Body of pancreas (tissue), 4 donors: Measurements from ENCODE around the gene THBS1. TPM values are rescaled to one million over a fixed set of nuclear protein-coding genes. Genes with fewer than 3 reads are reported as not detected.

ENCODE experiments used
- ATAC-seq: fragments of 150-250 bp; one replicate; pipeline ENCODE4 v1.9.1; 2016
- DNase-seq, 4 donors: peaks; one replicate each; pipeline ENCODE4 v3.0.0-alpha.2; 2019
- H3K27ac ChIP-seq, 4 donors: fragments of 200-600 bp; sonication (generic); 1 replicate in 3 of 4; 2 replicates in 1 of 4; pipeline versions ENCODE4 v1.5.1 to v1.6.1; 2016 to 2019; ENCODE audit warnings: mild to moderate bottlenecking in 1 of 4, mixed read lengths in 1 of 4, moderate library complexity in 1 of 4
- H3K27me3 ChIP-seq, 2 donors: fragments of 200-600 bp; sonication (generic); one replicate each; pipeline ENCODE4 v1.6.0; 2016; ENCODE audit warnings: mild to moderate bottlenecking in 1 of 2
- H3K36me3 ChIP-seq, 2 donors: fragments of 200-600 bp; sonication (generic); replicated peaks in 1 of 2; 2 replicates each; pipeline ENCODE4 v1.5.1; 2016; ENCODE audit warnings: low read depth in 2 of 2; ENCODE audit not compliant: insufficient read depth in 1 of 2
- H3K4me1 ChIP-seq: fragments of 200-600 bp; sonication (generic); one replicate; pipeline ENCODE4 v1.6.0; 2016
- H3K4me3 ChIP-seq, 2 donors: fragments of 200-600 bp; sonication (generic); 1 replicate in 1 of 2; 2 replicates in 1 of 2; pipeline ENCODE4 v1.5.1; 2016 to 2019
- H3K9me3 ChIP-seq, 3 donors: fragments of 200-600 bp; sonication (generic); 1 replicate in 2 of 3; 2 replicates in 1 of 3; pipeline ENCODE4 v1.5.1; 2016
- POLR2A ChIP-seq, 3 donors: fragments of 450-650 bp; IDR thresholded peaks; one replicate each; pipeline ENCODE4 v1.6.1; 2016; ENCODE audit warnings: antibody characterized with exemption in 3 of 3, mild to moderate bottlenecking in 2 of 3
- WGBS, 2 donors: methylation state at CpG; one replicate each; pipeline ENCODE4 v1.1.5; 2017; 5-methylcytosine and 5-hydroxymethylcytosine counted together
- intact Hi-C: fragments of 100-400 bp; cut with DNase I; formaldehyde crosslinking; loops from one replicate; pipeline ENCODE4 v1.15.1; 2023
- total RNA-seq, 2 donors: library from RNA; depleted of rRNA; stranded (reverse); fragments of >200 nt; gene quantifications; one replicate each; pipeline ENCODE4 v1.1.0, GENCODE V29; 2016
- TF ChIP-seq, protein P1 (sequence below), 7 experiments: fragments of 450-650 bp in 4 of 7; fragments of 200-600 bp in 3 of 7; sonication (generic) in 3 of 7; IDR thresholded peaks; one replicate each; pipeline ENCODE4 v1.5.1; 2016 to 2019; ENCODE audit warnings: antibody characterized with exemption in 7 of 7

THBS1 gene
- total RNA-seq, 2 donors from 2014 or later, result 139 to 398 TPM

DNA sequence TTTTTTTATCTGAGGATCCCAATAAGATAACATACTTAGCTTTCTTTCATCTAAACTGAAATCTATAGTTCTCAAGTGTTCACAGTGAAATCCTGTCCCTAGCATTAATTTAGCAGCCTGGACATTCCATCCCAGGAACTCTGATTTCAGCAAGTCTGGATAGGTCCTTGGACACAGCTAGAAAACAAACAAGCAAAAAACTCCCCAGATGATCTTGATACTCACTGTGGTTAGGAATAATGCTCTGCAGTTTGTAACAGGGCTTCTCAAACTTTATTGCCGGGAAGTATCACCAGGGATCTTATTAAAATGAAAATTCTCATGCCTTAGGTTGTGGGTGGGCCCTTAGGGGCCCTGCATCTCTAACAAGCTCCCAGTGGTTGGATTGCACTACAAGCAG lies 24.3 kb downstream of the THBS1 start:
- 90 to 92% methylated on average over 1 of the region's 1 CpG for WGBS, 2 donors
- TF ChIP-seq POLR2A (IDR thresholded peaks at IDR 0.05), result no peak
- TF ChIP-seq, protein P1, sequence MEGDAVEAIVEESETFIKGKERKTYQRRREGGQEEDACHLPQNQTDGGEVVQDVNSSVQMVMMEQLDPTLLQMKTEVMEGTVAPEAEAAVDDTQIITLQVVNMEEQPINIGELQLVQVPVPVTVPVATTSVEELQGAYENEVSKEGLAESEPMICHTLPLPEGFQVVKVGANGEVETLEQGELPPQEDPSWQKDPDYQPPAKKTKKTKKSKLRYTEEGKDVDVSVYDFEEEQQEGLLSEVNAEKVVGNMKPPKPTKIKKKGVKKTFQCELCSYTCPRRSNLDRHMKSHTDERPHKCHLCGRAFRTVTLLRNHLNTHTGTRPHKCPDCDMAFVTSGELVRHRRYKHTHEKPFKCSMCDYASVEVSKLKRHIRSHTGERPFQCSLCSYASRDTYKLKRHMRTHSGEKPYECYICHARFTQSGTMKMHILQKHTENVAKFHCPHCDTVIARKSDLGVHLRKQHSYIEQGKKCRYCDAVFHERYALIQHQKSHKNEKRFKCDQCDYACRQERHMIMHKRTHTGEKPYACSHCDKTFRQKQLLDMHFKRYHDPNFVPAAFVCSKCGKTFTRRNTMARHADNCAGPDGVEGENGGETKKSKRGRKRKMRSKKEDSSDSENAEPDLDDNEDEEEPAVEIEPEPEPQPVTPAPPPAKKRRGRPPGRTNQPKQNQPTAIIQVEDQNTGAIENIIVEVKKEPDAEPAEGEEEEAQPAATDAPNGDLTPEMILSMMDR (IDR thresholded peaks at IDR 0.05), result no peak
- ATAC-seq (no peak), DNase-seq (no peak)
- Histone ChIP-seq H3K4me3 (no peak overlapping the region), H3K9me3 (peaks cover 0 to under 1% (median 0%) of the 10 kb centered on the region in 3 donors), H3K4me1 (no peaks in the 10 kb centered on the region), H3K27ac (no peak overlapping the region), H3K36me3 (no peaks in the 10 kb centered on the region), H3K27me3 (no peaks in the 10 kb centered on the region)
- intact Hi-C loops, result no loop called here

DNA sequence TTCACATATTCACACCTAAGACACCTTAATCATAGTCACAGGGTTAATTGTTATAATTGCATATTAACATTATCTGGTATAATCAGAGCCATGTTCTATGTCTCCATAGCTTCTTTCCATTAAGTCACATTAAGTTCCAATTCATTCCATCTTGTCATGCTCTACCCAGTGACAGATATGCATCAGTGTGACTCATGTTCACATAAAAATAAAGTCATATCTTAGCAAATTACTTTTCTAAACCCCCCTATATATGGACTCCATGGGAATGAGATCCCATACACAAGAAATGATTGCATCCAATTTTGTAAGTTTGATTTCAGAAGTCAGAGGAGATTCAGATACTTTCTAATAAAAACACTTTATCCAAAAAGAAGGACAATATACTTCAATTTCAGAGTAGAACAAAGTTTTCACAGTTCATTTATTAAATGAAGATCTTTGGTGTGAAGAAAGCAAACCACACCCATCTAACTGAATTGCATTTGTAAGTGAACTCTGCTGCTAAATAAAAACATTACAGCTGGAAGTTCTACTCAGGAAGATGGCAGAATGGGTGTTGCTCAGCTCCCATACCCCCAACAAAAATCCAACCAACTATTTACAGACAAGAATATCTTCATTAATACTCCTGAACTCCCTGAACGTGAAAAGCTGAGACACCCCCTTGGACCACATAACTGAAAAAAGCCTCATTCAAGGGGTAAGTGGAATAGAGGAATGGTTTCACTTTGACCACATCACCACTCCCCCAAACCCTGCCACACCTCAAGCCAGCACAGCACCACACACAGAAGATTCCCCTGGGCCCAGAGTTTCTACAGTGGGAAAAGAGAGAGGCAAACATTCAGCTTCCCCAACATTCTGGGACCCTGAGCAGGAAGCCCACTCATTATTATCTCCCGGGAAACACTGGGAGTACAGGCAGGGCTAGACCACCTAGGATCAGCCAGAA lies 27.6 kb downstream of the THBS1 start:
- no peak for DNase-seq
- Histone ChIP-seq H3K4me3 (no peak overlapping the region), H3K9me3 (peaks cover 0 to 7% (median 0%) of the 10 kb centered on the region in 3 donors), H3K36me3 (no peaks in the 10 kb centered on the region), H3K4me1 (no peaks in the 10 kb centered on the region), H3K27ac (no peak overlapping the region), H3K27me3 (no peaks in the 10 kb centered on the region)
- 86 to 87% methylated on average over 2 of the region's 2 CpGs for WGBS, 2 donors
- TF ChIP-seq, protein P1 (IDR thresholded peaks at IDR 0.05), result no peak
- no peak for TF ChIP-seq POLR2A (IDR thresholded peaks at IDR 0.05)
- intact Hi-C loops, result no loop called here
- ATAC-seq, result no peak

DNA sequence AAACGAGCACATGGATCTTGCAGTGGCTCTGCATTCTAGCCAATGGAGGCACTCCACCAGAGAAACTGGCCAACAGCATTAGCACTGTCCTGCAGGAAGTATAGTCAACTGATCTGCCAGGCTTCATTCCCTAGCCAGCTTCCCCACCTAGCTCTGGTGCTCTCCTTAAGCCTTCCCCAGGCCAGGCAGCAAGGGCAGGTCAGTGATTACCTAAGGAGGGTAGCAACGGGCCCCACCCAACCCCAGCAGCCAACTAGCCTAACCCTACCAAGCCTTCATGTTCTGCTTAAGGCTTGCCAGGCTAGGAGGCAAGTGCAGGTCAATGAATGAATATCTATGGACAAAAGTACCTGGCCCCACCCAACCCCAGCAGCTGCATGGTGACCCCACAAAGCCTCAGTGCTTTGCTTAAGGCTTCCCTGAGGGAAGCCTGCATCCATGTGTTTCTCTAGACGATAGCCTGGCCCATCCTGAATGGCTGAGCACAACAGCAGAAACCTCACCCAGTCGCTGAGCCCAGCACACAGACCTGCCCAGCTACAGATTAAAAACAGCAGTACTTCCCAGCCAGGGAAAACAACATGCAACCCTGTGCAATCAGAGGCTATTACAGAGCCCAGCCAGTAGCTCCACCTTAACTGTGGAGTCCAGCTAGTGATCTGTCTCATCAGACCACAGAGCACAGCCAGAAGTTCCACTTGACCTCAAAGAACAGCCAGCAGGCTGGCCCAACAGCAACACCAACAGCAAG lies 28.5 kb downstream of the THBS1 start:
- Histone ChIP-seq H3K4me1 (no peaks in the 10 kb centered on the region), H3K27me3 (no peaks in the 10 kb centered on the region), H3K9me3 (peaks cover 0 to 7% (median 0%) of the 10 kb centered on the region in 3 donors), H3K4me3 (no peak overlapping the region), H3K27ac (no peak overlapping the region), H3K36me3 (no peaks in the 10 kb centered on the region)
- intact Hi-C loops, result no loop called here
- DNase-seq (no peak), ATAC-seq (no peak)
- WGBS, 2 donors, result 61 to 80% methylated on average over 3 to 4 of the region's 4 CpGs
- TF ChIP-seq, protein P1 (IDR thresholded peaks at IDR 0.05), result no peak
- TF ChIP-seq POLR2A (IDR thresholded peaks at IDR 0.05), result no peak

DNA sequence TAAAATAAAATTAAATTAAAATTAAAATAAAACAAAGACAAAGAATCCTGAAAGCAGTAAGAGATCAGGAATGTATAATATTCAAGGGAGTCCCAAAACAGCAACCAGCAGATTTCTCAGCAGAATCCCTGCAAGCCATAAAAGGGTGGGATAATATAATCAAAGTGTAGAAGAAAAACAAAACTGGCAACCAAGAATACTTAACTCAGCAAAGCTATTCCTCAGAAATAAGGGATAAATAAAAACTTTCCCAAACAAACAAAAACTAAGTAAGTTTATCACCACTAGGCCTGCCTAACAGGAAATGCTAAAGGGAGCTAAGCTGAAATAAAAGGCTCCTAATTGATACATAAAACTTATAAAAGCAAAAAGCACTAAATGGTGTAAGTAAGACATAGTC lies 29.8 kb downstream of the THBS1 start:
- Histone ChIP-seq H3K9me3 (peaks cover 0 to 7% (median 0%) of the 10 kb centered on the region in 3 donors), H3K27ac (no peak overlapping the region), H3K27me3 (no peaks in the 10 kb centered on the region), H3K4me1 (no peaks in the 10 kb centered on the region), H3K36me3 (no peaks in the 10 kb centered on the region), H3K4me3 (no peak overlapping the region)
- no peak for TF ChIP-seq POLR2A (IDR thresholded peaks at IDR 0.05)
- TF ChIP-seq, protein P1 (IDR thresholded peaks at IDR 0.05), result no peak
- ATAC-seq, result no peak
- DNase-seq, result no peak
- intact Hi-C loops, result no loop called here
